B cell (primary cell): ENCODE results near the gene ATP8A1. TPM values are rescaled to one million over a fixed set of nuclear protein-coding genes. Genes with fewer than 3 reads are reported as not detected.

ENCODE experiments used
- ATAC-seq: fragments of 200-7000 bp; cut with Tn5 transposase; one replicate; pipeline ENCODE4 v1.10.0; 2021; ENCODE audit warnings: low read depth, mild to moderate bottlenecking, moderate number of reproducible peaks, moderate library complexity
- CTCF ChIA-PET: fragments of 350-600 bp; sonication (Branson Sonifier 250); formaldehyde crosslinking; loops from one replicate; lab custom pipeline; 2021; ENCODE audit warnings: antibody characterized with exemption, inconsistent platforms; lab: Charles Lee
- POLR2A ChIA-PET: fragments of 350-600 bp; sonication (Branson Sonifier 250); formaldehyde crosslinking; loops from one replicate; lab custom pipeline; 2021; ENCODE audit warnings: antibody characterized with exemption; lab: Charles Lee
- DNase-seq: peaks from one replicate; pipeline ENCODE4 v3.0.0; 2013
- H2AFZ ChIP-seq: 2 replicates; pipeline ENCODE4 v1.6.1; 2012; ENCODE audit warnings: mild to moderate bottlenecking, low read depth, low read length; ENCODE audit not compliant: insufficient read depth, poor library complexity, severe bottlenecking
- H3K27ac ChIP-seq, 2 donors: 1 replicate in 1 of 2; 2 replicates in 1 of 2; pipeline ENCODE4 v1.5.1; 2012 to 2013; ENCODE audit warnings: low read length in 2 of 2, mild to moderate bottlenecking in 2 of 2, moderate library complexity in 1 of 2
- H3K27me3 ChIP-seq, 4 experiments: fragments of 200-600 bp in 1 of 4; sonication (generic) in 1 of 4; replicated peaks in 1 of 4; 1 replicate in 2 of 4; 2 replicates in 2 of 4; pipeline versions ENCODE4 v1.6.1 to v1.7.0; 2013 to 2016; ENCODE audit warnings: low read length in 3 of 4, mild to moderate bottlenecking in 2 of 4, mixed read lengths in 1 of 4, moderate library complexity in 1 of 4; ENCODE audit not compliant: insufficient read depth in 4 of 4, control insufficient read depth in 3 of 4; ENCODE audit errors: control extremely low read depth in 1 of 4
- H3K36me3 ChIP-seq, 2 experiments: replicated peaks in 1 of 2; 1 replicate in 1 of 2; 2 replicates in 1 of 2; pipeline versions ENCODE4 v1.6.1 to v1.7.1; 2013; ENCODE audit warnings: low read length in 1 of 2; ENCODE audit not compliant: insufficient read depth in 2 of 2, control insufficient read depth in 1 of 2; ENCODE audit errors: control extremely low read depth in 1 of 2, extremely low read depth in 1 of 2
- H3K4me1 ChIP-seq, 2 donors: fragments of 200-600 bp in 1 of 2; sonication (generic) in 1 of 2; 1 replicate in 1 of 2; 2 replicates in 1 of 2; pipeline versions ENCODE4 v1.5.1 to v1.6.1; 2013 to 2017; ENCODE audit warnings: low read length in 2 of 2; ENCODE audit not compliant: control insufficient read depth in 2 of 2, insufficient read depth in 2 of 2
- H3K4me2 ChIP-seq: replicated peaks from 2 replicates; pipeline ENCODE3; 2012; ENCODE audit warnings: mild to moderate bottlenecking, low read depth, low read length; ENCODE audit not compliant: poor library complexity, severe bottlenecking
- H3K4me3 ChIP-seq, 5 experiments: fragments of 200-600 bp in 1 of 5; sonication (generic) in 1 of 5; 1 replicate in 3 of 5; 2 replicates in 2 of 5; pipeline versions ENCODE4 v1.5.1 to v1.7.0; 2011 to 2016; ENCODE audit warnings: low read length in 4 of 5, mild to moderate bottlenecking in 4 of 5, low read depth in 2 of 5, control low read depth in 1 of 5, moderate library complexity in 1 of 5; ENCODE audit not compliant: insufficient read depth in 1 of 5; ENCODE audit errors: control extremely low read depth in 1 of 5, extremely low read depth in 1 of 5
- H3K79me2 ChIP-seq: fragments of 200-600 bp; sonication (generic); one replicate; pipeline ENCODE4 v1.6.0; 2016; ENCODE audit warnings: low read length; ENCODE audit not compliant: control insufficient read depth, insufficient read depth
- H3K9ac ChIP-seq: fragments of 200-600 bp; sonication (generic); 2 replicates; pipeline ENCODE4 v1.6.1; 2017; ENCODE audit warnings: mild to moderate bottlenecking, low read length, moderate library complexity
- H3K9me3 ChIP-seq, 3 donors: one replicate each; pipeline versions ENCODE4 v1.6.1 to v1.7.1; 2013; ENCODE audit warnings: low read length in 2 of 3; ENCODE audit not compliant: control insufficient read depth in 2 of 3, insufficient read depth in 1 of 3; ENCODE audit errors: control extremely low read depth in 1 of 3
- H4K20me1 ChIP-seq: 2 replicates; pipeline ENCODE4 v1.6.0; 2012; ENCODE audit warnings: mild to moderate bottlenecking, low read length; ENCODE audit not compliant: insufficient read depth, control insufficient read depth, poor library complexity, severe bottlenecking
- H3K27ac Mint-ChIP-seq: one replicate; pipeline ENCODE4 v1.8.0; 2021; ENCODE audit warnings: mixed read lengths
- H3K27me3 Mint-ChIP-seq: one replicate; pipeline ENCODE4 v1.8.0; 2021; ENCODE audit warnings: mixed read lengths
- H3K4me1 Mint-ChIP-seq: one replicate; pipeline ENCODE4 v1.8.0; 2021; ENCODE audit warnings: mixed read lengths
- H3K4me3 Mint-ChIP-seq: one replicate; pipeline ENCODE4 v1.8.0; 2021; ENCODE audit warnings: mixed read lengths
- H3K9me3 Mint-ChIP-seq: one replicate; pipeline ENCODE4 v1.8.0; 2022; ENCODE audit warnings: mixed read lengths; ENCODE audit not compliant: insufficient read depth
- EZH2 ChIP-seq: IDR thresholded peaks from 2 replicates; pipeline ENCODE4 v1.6.1; 2012; ENCODE audit warnings: borderline replicate concordance, low read depth, mild to moderate bottlenecking, moderate library complexity, low read length; ENCODE audit not compliant: insufficient read depth, poor library complexity, severe bottlenecking
- WGBS: methylation state at CpG from one replicate; pipeline ENCODE4 v1.1.5; 2013; ENCODE audit warnings: missing lambda C conversion rate; ENCODE audit not compliant: insufficient coverage; 5-methylcytosine and 5-hydroxymethylcytosine counted together
- intact Hi-C: fragments of 100-400 bp; cut with micrococcal nuclease; formaldehyde crosslinking; loops from one replicate; pipeline ENCODE4 v1.10.0; 2022
- polyA plus RNA-seq: library from polyadenylated mRNA; depleted of rRNA; stranded (reverse); fragments of >200 nt; gene quantifications from 2 replicates; pipeline ENCODE4 v1.2.3, GENCODE V29; 2012
- total RNA-seq, 2 donors: library from RNA; stranded (reverse); fragments of 120-200 nt in 1 of 2; gene quantifications; 1 replicate in 1 of 2; 2 replicates in 1 of 2; pipeline versions ENCODE4 v1.2.3 to v1.2.4, GENCODE V29; 2013 to 2022
- TF ChIP-seq, protein P1 (sequence below): fragments of 200-600 bp; IDR thresholded peaks from one replicate; pipeline ENCODE4 v1.8.0; 2022; ENCODE audit warnings: antibody characterized with exemption, mild to moderate bottlenecking

Gene ATP8A1
- total and polyA plus RNA-seq, 2 donors (not counting 1 experiment from before 2014, with no cell fraction given) = 28.7 to 51.8 TPM

- Mint-ChIP-seq H3K27me3 (no peaks in the 10 kb centered on the region), H3K9me3 (no peaks in the 10 kb centered on the region), H3K27ac (no peak overlapping the region), H3K4me3 (no peak overlapping the region), H3K4me1 (no peaks in the 10 kb centered on the region)
- DNase-seq (no peak), ATAC-seq (no peak)
- Histone ChIP-seq H3K79me2 (no peaks in the 10 kb centered on the region), H4K20me1 (no peaks in the 10 kb centered on the region), H3K27me3 (no peaks in the 10 kb centered on the region), H3K4me3 (no peak overlapping the region), H2AFZ (no peak overlapping the region), H3K36me3 (peaks cover 14 to 35% of the 10 kb centered on the region in 2 experiments), H3K9ac (no peak overlapping the region), H3K27ac (no peak overlapping the region), H3K9me3 (no peaks in the 10 kb centered on the region), H3K4me1 (no peaks in the 10 kb centered on the region), H3K4me2 (no peak overlapping the region)
- TF ChIP-seq, protein P1, sequence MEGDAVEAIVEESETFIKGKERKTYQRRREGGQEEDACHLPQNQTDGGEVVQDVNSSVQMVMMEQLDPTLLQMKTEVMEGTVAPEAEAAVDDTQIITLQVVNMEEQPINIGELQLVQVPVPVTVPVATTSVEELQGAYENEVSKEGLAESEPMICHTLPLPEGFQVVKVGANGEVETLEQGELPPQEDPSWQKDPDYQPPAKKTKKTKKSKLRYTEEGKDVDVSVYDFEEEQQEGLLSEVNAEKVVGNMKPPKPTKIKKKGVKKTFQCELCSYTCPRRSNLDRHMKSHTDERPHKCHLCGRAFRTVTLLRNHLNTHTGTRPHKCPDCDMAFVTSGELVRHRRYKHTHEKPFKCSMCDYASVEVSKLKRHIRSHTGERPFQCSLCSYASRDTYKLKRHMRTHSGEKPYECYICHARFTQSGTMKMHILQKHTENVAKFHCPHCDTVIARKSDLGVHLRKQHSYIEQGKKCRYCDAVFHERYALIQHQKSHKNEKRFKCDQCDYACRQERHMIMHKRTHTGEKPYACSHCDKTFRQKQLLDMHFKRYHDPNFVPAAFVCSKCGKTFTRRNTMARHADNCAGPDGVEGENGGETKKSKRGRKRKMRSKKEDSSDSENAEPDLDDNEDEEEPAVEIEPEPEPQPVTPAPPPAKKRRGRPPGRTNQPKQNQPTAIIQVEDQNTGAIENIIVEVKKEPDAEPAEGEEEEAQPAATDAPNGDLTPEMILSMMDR = no peak
- TF ChIP-seq EZH2 = no peak
- WGBS = no CpG with 5 or more reads among the region's 1 CpG
- intact Hi-C loops = no loop called here
- CTCF ChIA-PET = no interaction called here
- POLR2A ChIA-PET = no interaction called here
These were observed 241.6 kb downstream of the ATP8A1 start for GRCh38 chr4:42415281-42415680.

- no peaks in the 10 kb centered on the region for H4K20me1 ChIP-seq
- no peak for ATAC-seq
- H3K27me3 Mint-ChIP-seq = no peaks in the 10 kb centered on the region
- H3K9ac ChIP-seq = no peak overlapping the region
- CTCF ChIA-PET = no interaction called here
- peaks cover 12 to 26% of the 10 kb centered on the region in 2 experiments for H3K36me3 ChIP-seq
- H3K4me1 ChIP-seq = no peaks in the 10 kb centered on the region
- H3K27me3 ChIP-seq = no peaks in the 10 kb centered on the region
- no peak overlapping the region for H3K27ac Mint-ChIP-seq
- no peaks in the 10 kb centered on the region for H3K9me3 ChIP-seq
- TF ChIP-seq, protein P1 = no peak
- TF ChIP-seq EZH2 = no peak
- H3K4me3 Mint-ChIP-seq = no peak overlapping the region
- no peak for DNase-seq
- intact Hi-C loops = no loop called here
- 100% methylated on average over 2 of the region's 2 CpGs for WGBS
- H3K4me1 Mint-ChIP-seq = no peaks in the 10 kb centered on the region
- no peak overlapping the region for H3K4me3 ChIP-seq
- H2AFZ ChIP-seq = no peak overlapping the region
- H3K9me3 Mint-ChIP-seq = no peaks in the 10 kb centered on the region
- no peak overlapping the region for H3K27ac ChIP-seq
- POLR2A ChIA-PET = no interaction called here
- no peak overlapping the region for H3K4me2 ChIP-seq
- H3K79me2 ChIP-seq = no peaks in the 10 kb centered on the region
These were observed 244.7 kb downstream of the ATP8A1 start for GRCh38 chr4:42412251-42412650.
